ENCODE results near the gene ASXL1. TPM values are rescaled to one million over a fixed set of nuclear protein-coding genes. Genes with fewer than 3 reads are reported as not detected.

Gene ASXL1
- total and polyA plus RNA-seq, 10 of the 15 experiments (the other 5 are each of a cell fraction or from before 2014, with no cell fraction given), result 11.0 to 87.6 (median 56.8) TPM

GRCh38 chr20:32385541-32385940 lies 27.4 kb downstream of the ASXL1 start:
- H3K9me3 ChIP-seq (replicated peaks; ENCODE audit: control insufficient read depth, insufficient read depth, low read length), result no peaks in the 10 kb centered on the region
- H3K4me2 ChIP-seq (ENCODE audit: control insufficient read depth, insufficient read depth), result no peak overlapping the region
- ChIA-PET CTCF (interaction anchor here (0.7 kb wide), 1 partner anchor 11 kb away, joined by 4 read pairs; no protein-coding TSS in a partner anchor), POLR2A (interaction anchor here (0.5 to 1.9 kb wide), 4 partner anchors 13 to 28 kb away, joined by 3 to 6 read pairs (median 6); partner anchors contain the start of gene ASXL1), SMC1A (ENCODE audit: uncharacterized antibody, unreplicated experiment) (interaction anchor here (0.7 to 1.6 kb wide), 12 partner anchors 11 to 187 kb away, joined by 3 to 9 read pairs (median 3); no protein-coding TSS in a partner anchor), RAD21 (ENCODE audit: unreplicated experiment) (interaction anchor here (0.5 kb wide), 1 partner anchor 11 kb away, joined by 3 read pairs; no protein-coding TSS in a partner anchor)
- in situ Hi-C loops (cut with MboI), result no loop called here
- no peak overlapping the region for H3K4me3 ChIP-seq
- H3K4me1 ChIP-seq (ENCODE audit: control insufficient read depth, insufficient read depth, low read length), result no peaks in the 10 kb centered on the region
- DNase-seq (ENCODE audit: low read depth, low spot score) (no peak), FAIRE-seq (no peak), ATAC-seq (no peak)
- H3K9ac ChIP-seq (ENCODE audit: control insufficient read depth, insufficient read depth, low read length), result no peak overlapping the region
- H2AFZ ChIP-seq (ENCODE audit: control insufficient read depth, low read depth, low read length), result no peak overlapping the region
- 98% methylated on average over 3 of the region's 3 CpGs for WGBS (ENCODE audit: insufficient coverage, insufficient replicate concordance, low lambda C conversion rate, missing lambda C conversion rate)
- H3K36me3 ChIP-seq (ENCODE audit: control insufficient read depth in 2 of 2, insufficient read depth in 2 of 2, low read length in 1 of 2), result peaks cover 0 to 10% of the 10 kb centered on the region in 2 experiments; a peak in 1 of 4 replicates
- H4K20me1 ChIP-seq (ENCODE audit: control insufficient read depth, insufficient read depth), result no peaks in the 10 kb centered on the region
- BruUV-seq (replicated peaks), result no TSS peak
- no peak overlapping the region for H3K27ac ChIP-seq (ENCODE audit: control insufficient read depth, insufficient read depth)
- H3K27me3 ChIP-seq (replicated peaks in 1 of 2; ENCODE audit: control insufficient read depth in 2 of 2, insufficient read depth in 2 of 2, low read length in 1 of 2), result no peaks in the 10 kb centered on the region
- peaks cover 5% of the 10 kb centered on the region; the same call in 1 of the 2 replicates for H3K79me2 ChIP-seq (ENCODE audit: control insufficient read depth, insufficient read depth, low read length)
- TF ChIP-seq SUZ12 (IDR thresholded peaks at IDR 0.05; ENCODE audit: unreplicated experiment), result no peak
- intact Hi-C loops (cut with micrococcal nuclease; ENCODE audit: unreplicated experiment), result no loop called here

- peaks cover 0 to 10% of the 10 kb centered on the region in 2 experiments; a peak in 1 of 4 replicates for H3K36me3 ChIP-seq (ENCODE audit: control insufficient read depth in 2 of 2, insufficient read depth in 2 of 2, low read length in 1 of 2)
- H3K4me2 ChIP-seq (ENCODE audit: control insufficient read depth, insufficient read depth), result no peak overlapping the region
- no peaks in the 10 kb centered on the region for H3K27me3 ChIP-seq (replicated peaks in 1 of 2; ENCODE audit: control insufficient read depth in 2 of 2, insufficient read depth in 2 of 2, low read length in 1 of 2)
- H3K79me2 ChIP-seq (ENCODE audit: control insufficient read depth, insufficient read depth, low read length), result peaks cover 5% of the 10 kb centered on the region; the same call in 1 of the 2 replicates
- in situ Hi-C loops (cut with MboI), result no loop called here
- DNase-seq (ENCODE audit: low read depth, low spot score), result no peak
- FAIRE-seq, result no peak
- H3K4me3 ChIP-seq, result no peak overlapping the region
- H3K27ac ChIP-seq (ENCODE audit: control insufficient read depth, insufficient read depth), result no peak overlapping the region
- ATAC-seq, result no peak
- WGBS (ENCODE audit: insufficient coverage, insufficient replicate concordance, low lambda C conversion rate, missing lambda C conversion rate), result 100% methylated on average over 1 of the region's 1 CpG
- SMC1A ChIA-PET (ENCODE audit: uncharacterized antibody, unreplicated experiment), result interaction anchor here (0.7 to 1.6 kb wide), 5 partner anchors 13 to 188 kb away, joined by 3 to 9 read pairs (median 4); no protein-coding TSS in a partner anchor
- no peak overlapping the region for H3K9ac ChIP-seq (ENCODE audit: control insufficient read depth, insufficient read depth, low read length)
- intact Hi-C loops (cut with micrococcal nuclease; ENCODE audit: unreplicated experiment), result no loop called here
- no peaks in the 10 kb centered on the region for H3K4me1 ChIP-seq (ENCODE audit: control insufficient read depth, insufficient read depth, low read length)
- no TSS peak for BruUV-seq (replicated peaks)
- no peak overlapping the region for H2AFZ ChIP-seq (ENCODE audit: control insufficient read depth, low read depth, low read length)
- CTCF ChIA-PET, result interaction anchor here (1.0 kb wide), 1 partner anchor 8 kb away, joined by 4 read pairs; no protein-coding TSS in a partner anchor
- RAD21 ChIA-PET (ENCODE audit: unreplicated experiment), result no interaction called here
- TF ChIP-seq NRF1 (conservative IDR thresholded peaks at IDR 0.05; ENCODE audit: low read depth, low read length), result no peak
- TF ChIP-seq ZNF24 (IDR thresholded peaks at IDR 0.05), result no peak
- no peak for TF ChIP-seq SPI1 (IDR thresholded peaks at IDR 0.05; ENCODE audit: borderline replicate concordance, insufficient read depth, low read depth, low read length)
- TF ChIP-seq CHD2 (IDR thresholded peaks at IDR 0.05; ENCODE audit: borderline replicate concordance, low read depth, low read length), result no peak
- TF ChIP-seq, protein P1, sequence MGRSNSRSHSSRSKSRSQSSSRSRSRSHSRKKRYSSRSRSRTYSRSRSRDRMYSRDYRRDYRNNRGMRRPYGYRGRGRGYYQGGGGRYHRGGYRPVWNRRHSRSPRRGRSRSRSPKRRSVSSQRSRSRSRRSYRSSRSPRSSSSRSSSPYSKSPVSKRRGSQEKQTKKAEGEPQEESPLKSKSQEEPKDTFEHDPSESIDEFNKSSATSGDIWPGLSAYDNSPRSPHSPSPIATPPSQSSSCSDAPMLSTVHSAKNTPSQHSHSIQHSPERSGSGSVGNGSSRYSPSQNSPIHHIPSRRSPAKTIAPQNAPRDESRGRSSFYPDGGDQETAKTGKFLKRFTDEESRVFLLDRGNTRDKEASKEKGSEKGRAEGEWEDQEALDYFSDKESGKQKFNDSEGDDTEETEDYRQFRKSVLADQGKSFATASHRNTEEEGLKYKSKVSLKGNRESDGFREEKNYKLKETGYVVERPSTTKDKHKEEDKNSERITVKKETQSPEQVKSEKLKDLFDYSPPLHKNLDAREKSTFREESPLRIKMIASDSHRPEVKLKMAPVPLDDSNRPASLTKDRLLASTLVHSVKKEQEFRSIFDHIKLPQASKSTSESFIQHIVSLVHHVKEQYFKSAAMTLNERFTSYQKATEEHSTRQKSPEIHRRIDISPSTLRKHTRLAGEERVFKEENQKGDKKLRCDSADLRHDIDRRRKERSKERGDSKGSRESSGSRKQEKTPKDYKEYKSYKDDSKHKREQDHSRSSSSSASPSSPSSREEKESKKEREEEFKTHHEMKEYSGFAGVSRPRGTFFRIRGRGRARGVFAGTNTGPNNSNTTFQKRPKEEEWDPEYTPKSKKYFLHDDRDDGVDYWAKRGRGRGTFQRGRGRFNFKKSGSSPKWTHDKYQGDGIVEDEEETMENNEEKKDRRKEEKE (IDR thresholded peaks at IDR 0.05), result no peak
- TF ChIP-seq IRF4 (IDR thresholded peaks at IDR 0.05; ENCODE audit: low read depth, low read length), result no peak
- no peaks in the 10 kb centered on the region for H3K9me3 ChIP-seq (replicated peaks; ENCODE audit: control insufficient read depth, insufficient read depth, low read length)
- POLR2A ChIA-PET, result interaction anchor here (0.6 to 1.9 kb wide), 3 partner anchors 18 to 54 kb away, joined by 3 to 6 read pairs (median 6); no protein-coding TSS in a partner anchor
- H4K20me1 ChIP-seq (ENCODE audit: control insufficient read depth, insufficient read depth), result no peaks in the 10 kb centered on the region
These were observed 28.0 kb downstream of the ASXL1 start for GRCh38 chr20:32386091-32386490.
